Tibial nerve (tissue), 4 donors: ENCODE measurements around the gene ACOXL.

ENCODE experiments used
- CTCF ChIP-seq, 5 experiments: fragments of 200-600 bp in 3 of 5; fragments of 450-650 bp in 2 of 5; sonication (generic) in 3 of 5; IDR thresholded peaks; one replicate each; pipeline ENCODE4 v1.5.1; 2016 to 2019; ENCODE audit warnings: antibody characterized with exemption in 5 of 5, mild to moderate bottlenecking in 3 of 5, moderate library complexity in 2 of 5
- EP300 ChIP-seq, 2 donors: sonication (generic); formaldehyde crosslinking; IDR thresholded peaks; one replicate each; pipeline ENCODE4 v1.6.1; 2017; ENCODE audit warnings: antibody characterized with exemption in 2 of 2, mild to moderate bottlenecking in 1 of 2

- TF ChIP-seq CTCF (IDR thresholded peaks at IDR 0.05) (no peak), EP300 (IDR thresholded peaks at IDR 0.05) (no peak)
These were observed 336.2 kb downstream of the ACOXL start for GRCh38 chr2:111068435-111069058.
